K562 (cell line): ENCODE results near the gene PURA. TPM values are rescaled to one million over a fixed set of nuclear protein-coding genes. Genes with fewer than 3 reads are reported as not detected.

Source experiments
- ATAC-seq: fragments of 200-7000 bp; cut with Tn5 transposase; 3 replicates; pipeline ENCODE4 v1.9.1; 2020; ENCODE audit warnings: moderate library complexity
- BruUV-seq: library from RNA; stranded (reverse); fragments of 400-500 nt; replicated peaks from 2 replicates; lab custom pipeline; 2021; lab: Mats Ljungman, UMichigan
- CTCF ChIA-PET: fragments of 300-600 bp; formaldehyde crosslinking; extraction: SDS; loops from one replicate; lab custom pipeline; 2021; ENCODE audit warnings: low intra/inter-chr PET ratio; lab: Yijun Ruan, JAX
- POLR2A ChIA-PET: fragments of 300-600, 350-650 bp; sonication (Branson Sonifier 250); formaldehyde crosslinking; extraction: SDS; loops from one replicate; lab custom pipeline; 2021; ENCODE audit warnings: antibody characterized with exemption, inconsistent platforms; lab: Yijun Ruan, JAX
- DNase-seq, 4 experiments: peaks; one replicate each; pipeline versions ENCODE4 v3.0.0 to v3.0.0-alpha.2; 2011 to 2018; ENCODE audit warnings: low spot score in 3 of 4, mixed read lengths in 3 of 4; ENCODE audit errors: extremely low read depth in 1 of 4
- FAIRE-seq: peaks from 2 replicates; lab custom pipeline; 2011; peaks lifted over from hg19 to GRCh38; lab: Jason Lieb, UNC
- H2AFZ ChIP-seq: 2 replicates; pipeline ENCODE4 v1.6.0; 2011; ENCODE audit warnings: low read depth, low read length, control low read depth, inconsistent platforms
- H3K27ac ChIP-seq: fragments of 200-600 bp; 3 replicates; pipeline ENCODE4 v1.8.0; 2011; ENCODE audit warnings: low read depth, mild to moderate bottlenecking, control low read depth, inconsistent platforms, low read length, moderate library complexity, mixed read lengths; ENCODE audit errors: extremely low read depth
- H3K27me3 ChIP-seq, 2 experiments: fragments of 300-600 bp in 1 of 2; 2 replicates in 1 of 2; 3 replicates in 1 of 2; pipeline versions ENCODE4 v1.6.0 to v1.8.0; 2011; ENCODE audit warnings: inconsistent platforms in 2 of 2, low read length in 2 of 2, mild to moderate bottlenecking in 1 of 2, mixed read lengths in 1 of 2, moderate library complexity in 1 of 2; ENCODE audit not compliant: control insufficient read depth in 2 of 2, insufficient read depth in 2 of 2
- H3K36me3 ChIP-seq: fragments of 300-600 bp; 3 replicates; pipeline ENCODE4 v1.8.0; 2011; ENCODE audit warnings: mild to moderate bottlenecking, low read length, inconsistent platforms; ENCODE audit not compliant: control insufficient read depth, insufficient read depth
- H3K4me1 ChIP-seq, 2 experiments: fragments of 200-600 bp in 1 of 2; replicated peaks in 1 of 2; 2 replicates in 1 of 2; 3 replicates in 1 of 2; pipeline versions ENCODE4 v1.5.1 to v1.8.0; 2011; ENCODE audit warnings: inconsistent platforms in 2 of 2, low read length in 2 of 2, mild to moderate bottlenecking in 1 of 2, mixed read lengths in 1 of 2, moderate library complexity in 1 of 2; ENCODE audit not compliant: control insufficient read depth in 2 of 2, insufficient read depth in 2 of 2
- H3K4me2 ChIP-seq: 2 replicates; pipeline ENCODE4 v1.6.1; 2011; ENCODE audit warnings: low read length, control low read depth, inconsistent platforms, mixed read lengths; ENCODE audit not compliant: insufficient read depth
- H3K4me3 ChIP-seq: fragments of 200-600 bp; sonication (generic), shearing (Covaris generic); 2 replicates; pipeline ENCODE4 v1.5.1; 2016; ENCODE audit warnings: control low read depth, inconsistent platforms
- H3K79me2 ChIP-seq: fragments of 200-600 bp; 3 replicates; pipeline ENCODE4 v1.8.0; 2011; ENCODE audit warnings: low read length, inconsistent platforms; ENCODE audit not compliant: control insufficient read depth, insufficient read depth
- H3K9ac ChIP-seq, 2 experiments: 2 replicates each; pipeline versions ENCODE4 v1.6.0 to v1.6.1; 2011; ENCODE audit warnings: low read depth in 2 of 2, low read length in 2 of 2, control low read depth in 1 of 2, inconsistent platforms in 1 of 2, mild to moderate bottlenecking in 1 of 2, mixed read lengths in 1 of 2; ENCODE audit not compliant: insufficient read depth in 1 of 2
- H3K9me1 ChIP-seq: one replicate; pipeline ENCODE4 v1.6.0; 2011; ENCODE audit warnings: inconsistent platforms, mild to moderate bottlenecking, low read length, moderate library complexity; ENCODE audit not compliant: control insufficient read depth, insufficient read depth
- H3K9me3 ChIP-seq: replicated peaks from 2 replicates; pipeline ENCODE4 v1.5.1; 2011; ENCODE audit warnings: low read depth, low read length, inconsistent platforms; ENCODE audit not compliant: control insufficient read depth, insufficient read depth
- H4K20me1 ChIP-seq: replicated peaks from 2 replicates; pipeline ENCODE4 v1.6.1; 2011; ENCODE audit warnings: low read length, inconsistent platforms, mixed read lengths; ENCODE audit not compliant: control insufficient read depth, insufficient read depth
- CEBPG ChIP-seq, 3 experiments: fragments of 200-800 bp in 1 of 3; sonication (Bioruptor generic) in 1 of 3; sonication (generic) in 1 of 3; formaldehyde crosslinking in 1 of 3; IDR thresholded peaks in 2 of 3; conservative IDR thresholded peaks in 1 of 3; 2 replicates each; pipeline versions ENCODE4 v1.6.1 to v1.8.0; 2016 to 2022; ENCODE audit warnings: missing compliant biosample characterization in 2 of 3, missing genetic modification characterization in 2 of 3, mild to moderate bottlenecking in 1 of 3, missing genetic modification reagents in 1 of 3
- FOXP1 ChIP-seq: sonication (generic); formaldehyde crosslinking; IDR thresholded peaks from 2 replicates; pipeline ENCODE4 v1.8.0; 2022; ENCODE audit warnings: mild to moderate bottlenecking, missing genetic modification reagents
- ILF3 ChIP-seq: fragments of 450-650 bp; IDR thresholded peaks from 2 replicates; pipeline ENCODE4 v1.6.1; 2018; ENCODE audit warnings: antibody characterized with exemption, mild to moderate bottlenecking, moderate library complexity, borderline replicate concordance
- MYBL2 ChIP-seq, 2 experiments: fragments of 450-650 bp in 1 of 2; sonication (generic) in 1 of 2; formaldehyde crosslinking in 1 of 2; IDR thresholded peaks; 2 replicates each; pipeline versions ENCODE4 v1.6.1 to v1.8.1; 2017 to 2022; ENCODE audit warnings: borderline replicate concordance in 1 of 2, inconsistent platforms in 1 of 2, low read depth in 1 of 2, mild to moderate bottlenecking in 1 of 2, missing genetic modification reagents in 1 of 2, moderate library complexity in 1 of 2
- SRSF9 ChIP-seq: fragments of 200-400 bp; formaldehyde crosslinking; IDR thresholded peaks from 2 replicates; pipeline ENCODE4 v1.6.1; 2017; ENCODE audit warnings: low read depth, low read length, borderline replicate concordance
- ZBTB17 ChIP-seq: fragments of 450-650 bp; formaldehyde crosslinking; IDR thresholded peaks from 2 replicates; pipeline ENCODE4 v1.4.0; 2020; ENCODE audit warnings: mild to moderate bottlenecking
- ZNF583 ChIP-seq: fragments of 250-450 bp; sonication (Bioruptor Pico); IDR thresholded peaks from 2 replicates; pipeline ENCODE4 v1.4.0; 2020
- WGBS: fragments of 100-300 bp; shearing (Covaris generic); methylation state at CpG from one replicate; pipeline ENCODE4 v1.1.6; 2016; ENCODE audit warnings: low coverage, mixed read lengths; ENCODE audit not compliant: insufficient coverage; ENCODE audit errors: missing lambda C conversion rate; 5-methylcytosine and 5-hydroxymethylcytosine counted together
- in situ Hi-C: fragments of 300-500 bp; cut with MboI; formaldehyde crosslinking; loops from 4 replicates; pipeline ENCODE4 v1.15.0; 2018; ENCODE audit warnings: inconsistent platforms, mixed read lengths
- intact Hi-C: fragments of 100-400 bp; cut with micrococcal nuclease; formaldehyde crosslinking; loops from 2 replicates; pipeline ENCODE4 v1.14.2; 2022
- polyA plus RNA-seq, 8 experiments: library from polyadenylated mRNA; depleted of rRNA in 4 of 8; stranded (reverse) in 5 of 8; unstranded in 3 of 8; fragments of >200 nt; fragmentation: Nextera tagmentation in 2 of 8; fragmentation: Illumina TruSeq in 1 of 8; extraction: Ambion mirVana in 2 of 8; extraction: Trizol in 1 of 8; gene quantifications; 2 replicates each; pipeline versions ENCODE4 v1.2.1 to v1.2.3, GENCODE V29; 2011 to 2014; ENCODE audit warnings: inconsistent platforms in 1 of 8, missing spikeins in 1 of 8
- total RNA-seq, 7 experiments: library from RNA; depleted of rRNA in 6 of 7; stranded (reverse); fragments of >200 nt in 6 of 7; fragmentation: Illumina TruSeq in 2 of 7; extraction: Trizol in 2 of 7; gene quantifications; 2 replicates each; pipeline versions ENCODE4 v1.2.1 to v1.2.3, GENCODE V29; 2011 to 2021; ENCODE audit warnings: low replicate concordance in 1 of 7

PURA gene
- total and polyA plus RNA-seq, 9 of the 15 experiments (the other 6 are each of a cell fraction or from before 2014, with no cell fraction given), result 3.2 to 11.1 (median 5.4) TPM

DNA sequence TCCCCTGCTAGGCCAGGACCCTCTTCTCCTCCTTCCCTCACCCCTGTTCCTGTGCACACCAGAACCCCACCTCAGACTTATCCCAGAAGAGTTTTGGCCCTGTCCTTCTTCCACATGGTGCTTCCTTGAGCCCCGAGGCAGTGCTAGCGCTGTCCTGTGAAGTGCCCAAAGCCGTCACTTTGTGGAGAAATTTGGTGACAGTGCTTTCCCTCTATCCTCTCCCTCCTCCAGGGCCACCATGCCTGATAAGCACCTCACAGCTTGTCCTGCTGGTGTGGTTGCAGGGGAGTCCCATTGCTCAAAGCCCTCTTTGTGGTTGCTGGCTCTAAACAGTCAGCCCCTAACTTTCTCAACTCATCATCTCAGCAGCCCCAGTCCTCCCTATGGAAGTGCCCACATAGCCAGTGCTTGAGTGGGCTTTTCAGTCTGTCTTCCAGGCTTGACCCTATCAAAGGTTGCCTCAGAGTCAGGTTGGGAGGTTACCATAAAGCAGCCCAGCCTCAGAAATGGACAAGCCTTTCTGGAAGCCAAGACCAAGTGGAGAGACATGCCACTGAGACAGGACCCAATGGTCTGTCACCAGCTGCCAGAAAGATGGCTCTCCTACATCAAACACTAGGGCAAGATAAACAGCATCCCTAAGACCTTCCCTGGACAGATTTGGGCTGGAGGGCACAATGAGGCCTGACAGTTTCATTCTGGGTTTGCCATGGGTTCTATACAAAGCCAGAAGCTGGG is 29.8 kb downstream of the PURA start:
- CTCF ChIA-PET, result interaction anchor here (6.7 kb wide), 1 partner anchor 69 kb away, joined by 59 read pairs; no protein-coding TSS in a partner anchor
- Histone ChIP-seq H3K4me3 (no peak overlapping the region), H3K9me3 (no peaks in the 10 kb centered on the region), H3K36me3 (no peaks in the 10 kb centered on the region), H3K27me3 (peaks cover 0 to 26% of the 10 kb centered on the region in 2 experiments; a peak in 2 of 5 replicates), H3K4me1 (peaks cover 2 to 12% of the 10 kb centered on the region in 2 experiments; a peak in 3 of 5 replicates), H3K27ac (no peak overlapping the region), H4K20me1 (peaks cover 21% of the 10 kb centered on the region), H3K9ac (no peak overlapping the region), H2AFZ (no peak overlapping the region), H3K4me2 (no peak overlapping the region), H3K9me1 (no peaks in the 10 kb centered on the region), H3K79me2 (no peaks in the 10 kb centered on the region)
- TF ChIP-seq ZNF583 (no peak), ILF3 (no peak), ZBTB17 (CRISPR knock-in tag) (no peak), FOXP1 (CRISPR knock-in tag) (no peak), CEBPG (CRISPR knock-in tag; IDR thresholded peaks at IDR 0.05) (no peak), CEBPG (tag; conservative IDR thresholded peaks at IDR 0.05 in 1 of 2, IDR thresholded peaks at IDR 0.05 in 1 of 2) (no peak), MYBL2 (IDR thresholded peaks at IDR 0.05; ENCODE audit: low read depth) (no peak), MYBL2 (CRISPR knock-in tag; IDR thresholded peaks at IDR 0.05; ENCODE audit: borderline replicate concordance) (no peak), SRSF9 (no peak)
- POLR2A ChIA-PET, result interaction anchor here (0.6 to 0.9 kb wide), 4 partner anchors 8 to 476 kb away, joined by 3 read pairs; no protein-coding TSS in a partner anchor
- 22% methylated on average over 3 of the region's 3 CpGs for WGBS
- intact Hi-C loops, result loop anchor here (1.0 kb wide), 1 partner anchor 70 kb away; no protein-coding TSS in a partner anchor
- FAIRE-seq (no peak), DNase-seq (no peak), ATAC-seq (peak; percentile 3; the same call in 2 of the 3 replicates)
- in situ Hi-C loops, result no loop called here
- BruUV-seq, result no TSS peak
